ENCODE measurements around the gene TYMP. TPM values are rescaled to one million over a fixed set of nuclear protein-coding genes. Genes with fewer than 3 reads are reported as not detected.
A peak's percentile ranks its signal among the peaks of the same experiment; 100 is the strongest.

TYMP gene
- total RNA-seq, 1 experiment from 2014 or later = 12.3 TPM

DNA sequence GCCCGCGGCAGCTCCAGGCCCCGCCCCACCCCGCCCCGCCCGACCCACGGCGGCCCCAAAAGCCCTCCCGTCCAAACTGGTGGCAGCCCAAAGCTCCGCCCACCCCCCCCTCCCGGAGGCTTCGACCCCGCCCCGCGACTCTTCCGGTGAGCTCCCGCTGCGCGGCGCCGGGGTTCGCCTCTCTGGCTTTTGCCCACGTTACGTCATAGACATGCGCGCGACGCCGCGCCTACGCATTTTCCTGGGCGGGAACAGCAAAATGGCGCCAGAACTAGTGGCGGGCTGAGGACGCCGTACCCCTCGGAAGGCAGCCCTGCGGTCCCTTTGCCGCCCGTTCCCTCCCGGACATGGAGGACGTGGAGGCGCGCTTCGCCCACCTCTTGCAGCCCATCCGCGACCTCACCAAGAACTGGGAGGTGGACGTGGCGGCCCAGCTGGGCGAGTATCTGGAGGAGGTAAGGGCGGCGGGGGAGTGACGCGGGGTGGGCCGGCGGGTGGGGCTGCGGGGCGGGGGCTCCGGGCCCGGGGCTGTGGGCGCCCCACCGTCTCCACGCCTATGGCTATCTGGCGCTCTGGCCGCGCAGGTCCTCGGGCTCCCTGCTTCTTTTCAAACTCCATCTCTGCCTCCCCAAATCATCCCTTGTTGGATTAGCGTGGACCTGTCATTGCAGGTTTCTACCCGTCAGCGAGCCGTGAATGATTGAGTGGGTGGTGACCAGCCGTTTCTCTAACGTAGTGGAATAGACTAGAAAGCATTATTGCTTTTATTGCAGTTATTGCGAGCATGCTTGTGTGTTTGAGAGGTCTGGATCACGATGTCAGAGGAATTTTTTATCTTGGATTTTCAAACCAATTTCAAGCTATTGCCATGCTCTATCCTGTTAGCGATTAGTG, 21.6 kb downstream of the TYMP start, which contains the start of gene NCAPH2:
Gene NCAPH2, plus strand, starts transcription at position 234 of the 894 bp plus-strand sequence. Its CDS starts 114 bp downstream, at position 348.
- ChIA-PET POLR2A (ENCODE audit: unreplicated experiment) (interaction anchor here (0.5 to 1.0 kb wide), 6 partner anchors 11 to 154 kb away, joined by 3 to 8 read pairs (median 5); partner anchors contain the start of gene SCO2), CTCF (interaction anchor here (0.6 to 1.4 kb wide), 3 partner anchors 17 to 257 kb away, joined by 5 to 15 read pairs (median 8); partner anchors contain the start of genes HDAC10 and SCO2)
- Histone ChIP-seq H3K4me2 (ENCODE audit: low read length) (peak within 1 kb of the TSS; percentile 95), H4K20me1 (ENCODE audit: low read length) (no peaks in the 10 kb centered on the region), H3K9me2 (replicated peaks; ENCODE audit: low read length) (no peaks in the 10 kb centered on the region), H2AFZ (ENCODE audit: low read length) (peak within 1 kb of the TSS; percentile 81), H3K9ac (ENCODE audit: low read length) (peak within 1 kb of the TSS; percentile 95), H3K4me1 (ENCODE audit: insufficient read depth, low read length) (peaks cover 7% of the 10 kb centered on the region), H3F3A (ENCODE audit: low read length, unreplicated experiment) (no peaks in the 10 kb centered on the region), H3K79me2 (ENCODE audit: low read length) (peaks cover 52% of the 10 kb centered on the region), H3K27me3 (ENCODE audit: low read length) (no peaks in the 10 kb centered on the region), H3K4me3 (ENCODE audit: low read length) (peak within 1 kb of the TSS; percentile 97), H3K9me3 (ENCODE audit: low read length) (no peaks in the 10 kb centered on the region), H3K36me3 (ENCODE audit: low read depth, low read length) (no peaks in the 10 kb centered on the region), H3K27ac (ENCODE audit: low read length) (peak within 1 kb of the TSS; percentile 56)
- TF ChIP-seq EZH2phosphoT487 (IDR thresholded peaks at IDR 0.05; ENCODE audit: borderline replicate concordance, low read length) (no peak), EZH2 (IDR thresholded peaks at IDR 0.05; ENCODE audit: low read length, unreplicated experiment) (no peak)
- TF ChIP-seq, protein P1, sequence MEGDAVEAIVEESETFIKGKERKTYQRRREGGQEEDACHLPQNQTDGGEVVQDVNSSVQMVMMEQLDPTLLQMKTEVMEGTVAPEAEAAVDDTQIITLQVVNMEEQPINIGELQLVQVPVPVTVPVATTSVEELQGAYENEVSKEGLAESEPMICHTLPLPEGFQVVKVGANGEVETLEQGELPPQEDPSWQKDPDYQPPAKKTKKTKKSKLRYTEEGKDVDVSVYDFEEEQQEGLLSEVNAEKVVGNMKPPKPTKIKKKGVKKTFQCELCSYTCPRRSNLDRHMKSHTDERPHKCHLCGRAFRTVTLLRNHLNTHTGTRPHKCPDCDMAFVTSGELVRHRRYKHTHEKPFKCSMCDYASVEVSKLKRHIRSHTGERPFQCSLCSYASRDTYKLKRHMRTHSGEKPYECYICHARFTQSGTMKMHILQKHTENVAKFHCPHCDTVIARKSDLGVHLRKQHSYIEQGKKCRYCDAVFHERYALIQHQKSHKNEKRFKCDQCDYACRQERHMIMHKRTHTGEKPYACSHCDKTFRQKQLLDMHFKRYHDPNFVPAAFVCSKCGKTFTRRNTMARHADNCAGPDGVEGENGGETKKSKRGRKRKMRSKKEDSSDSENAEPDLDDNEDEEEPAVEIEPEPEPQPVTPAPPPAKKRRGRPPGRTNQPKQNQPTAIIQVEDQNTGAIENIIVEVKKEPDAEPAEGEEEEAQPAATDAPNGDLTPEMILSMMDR (conservative IDR thresholded peaks at IDR 0.05; ENCODE audit: low read depth, low read length) = no peak
- peak; percentile 94 for DNase-seq
- peak; percentile 62 for ATAC-seq
- no TSS peak for BruUV-seq (replicated peaks)
- intact Hi-C loops (cut with micrococcal nuclease) = no loop called here

DNA sequence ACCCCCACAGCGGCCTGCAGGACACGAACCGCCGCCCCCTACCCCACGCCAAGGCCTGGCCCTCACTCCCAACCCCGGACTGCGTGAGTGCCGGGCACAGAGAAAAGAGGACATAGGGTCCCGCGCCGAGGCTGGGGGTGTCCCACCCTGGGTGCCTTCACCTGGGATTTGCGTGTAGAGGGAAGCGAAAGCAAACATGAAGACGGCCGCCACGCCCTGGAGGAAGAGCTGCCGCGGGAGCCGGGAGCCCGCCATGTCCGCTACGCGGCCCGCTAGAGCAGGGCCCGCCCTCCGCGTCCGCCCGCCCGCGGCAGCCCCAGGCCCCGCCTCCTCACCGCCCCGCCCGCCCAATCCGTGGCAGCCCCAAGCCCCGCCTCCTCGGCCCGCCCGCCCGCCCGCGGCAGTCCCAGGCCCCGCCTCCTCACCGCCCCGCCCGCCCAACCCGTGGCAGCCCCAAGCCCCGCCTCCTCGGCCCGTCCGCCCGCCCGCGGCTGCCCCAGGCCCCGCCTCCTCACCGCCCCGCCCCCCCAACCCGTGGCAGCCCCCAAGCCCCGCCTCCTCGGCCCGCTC, 22.3 kb downstream of the TYMP start, which contains the start of gene LMF2:
Gene LMF2, minus strand, starts transcription at position 282 of the 570 bp plus-strand sequence. Its CDS starts 27 bp downstream, at position 255.
- H3K27me3 ChIP-seq (ENCODE audit: low read length) = no peaks in the 10 kb centered on the region
- peaks cover 44% of the 10 kb centered on the region for H3K79me2 ChIP-seq (ENCODE audit: low read length)
- H3K27ac ChIP-seq (ENCODE audit: low read length) = peak within 1 kb of the TSS; percentile 56
- ChIA-PET CTCF (interaction anchor here (0.6 to 1.4 kb wide), 3 partner anchors 18 to 256 kb away, joined by 5 to 15 read pairs (median 8); partner anchors contain the start of genes HDAC10 and SCO2), POLR2A (ENCODE audit: unreplicated experiment) (interaction anchor here (0.5 to 1.0 kb wide), 6 partner anchors 10 to 153 kb away, joined by 3 to 8 read pairs (median 5); partner anchors contain the start of gene SCO2)
- TF ChIP-seq, protein P1 (conservative IDR thresholded peaks at IDR 0.05; ENCODE audit: low read depth, low read length) = no peak
- TF ChIP-seq EZH2 (IDR thresholded peaks at IDR 0.05; ENCODE audit: low read length, unreplicated experiment) = no peak
- TF ChIP-seq EZH2phosphoT487 (IDR thresholded peaks at IDR 0.05; ENCODE audit: borderline replicate concordance, low read length) = no peak
- H3K36me3 ChIP-seq (ENCODE audit: low read depth, low read length) = no peaks in the 10 kb centered on the region
- no peaks in the 10 kb centered on the region for H3K9me3 ChIP-seq (ENCODE audit: low read length)
- peak within 1 kb of the TSS; percentile 97 for H3K4me3 ChIP-seq (ENCODE audit: low read length)
- H3F3A ChIP-seq (ENCODE audit: low read length, unreplicated experiment) = no peaks in the 10 kb centered on the region
- H3K4me2 ChIP-seq (ENCODE audit: low read length) = peak within 1 kb of the TSS; percentile 95
- H3K9me2 ChIP-seq (replicated peaks; ENCODE audit: low read length) = no peaks in the 10 kb centered on the region
- BruUV-seq (replicated peaks) = no TSS peak
- H2AFZ ChIP-seq (ENCODE audit: low read length) = peak within 1 kb of the TSS; percentile 81
- peaks cover 7% of the 10 kb centered on the region for H3K4me1 ChIP-seq (ENCODE audit: insufficient read depth, low read length)
- ATAC-seq (peak; percentile 77), DNase-seq (peak; percentile 67)
- peak within 1 kb of the TSS; percentile 95 for H3K9ac ChIP-seq (ENCODE audit: low read length)
- intact Hi-C loops (cut with micrococcal nuclease) = no loop called here
- no peaks in the 10 kb centered on the region for H4K20me1 ChIP-seq (ENCODE audit: low read length)
